Heart right ventricle (tissue), 16 donors: ENCODE measurements around the gene KCNH6. TPM values are rescaled to one million over a fixed set of nuclear protein-coding genes. Genes with fewer than 3 reads are reported as not detected.

Experiments
- ATAC-seq, 8 donors: fragments of 200-7000 bp; cut with Tn5 transposase; one replicate each; pipeline ENCODE4 v1.9.1; 2020; ENCODE audit warnings: mild to moderate bottlenecking in 8 of 8, moderate library complexity in 8 of 8, moderate number of reproducible peaks in 1 of 8
- DNase-seq, 2 donors: peaks; one replicate each; pipeline ENCODE4 v3.0.0-alpha.2; 2020
- H3K27ac ChIP-seq, 10 donors: fragments of 200-600 bp; sonication (generic) in 2 of 10; one replicate each; pipeline versions ENCODE4 v1.5.0 to v1.8.0; 2020 to 2022; ENCODE audit warnings: mild to moderate bottlenecking in 3 of 10
- H3K27me3 ChIP-seq, 7 donors: fragments of 200-600 bp; one replicate each; pipeline ENCODE4 v1.8.0; 2021 to 2022; ENCODE audit warnings: mild to moderate bottlenecking in 2 of 7
- H3K36me3 ChIP-seq, 9 donors: fragments of 200-600 bp; sonication (generic) in 1 of 9; one replicate each; pipeline versions ENCODE4 v1.5.0 to v1.8.0; 2020 to 2022; ENCODE audit warnings: mild to moderate bottlenecking in 2 of 9
- H3K4me1 ChIP-seq, 9 donors: fragments of 200-600 bp; sonication (generic) in 1 of 9; one replicate each; pipeline versions ENCODE4 v1.5.0 to v1.8.0; 2020 to 2022; ENCODE audit warnings: mild to moderate bottlenecking in 4 of 9
- H3K4me3 ChIP-seq, 10 donors: fragments of 200-600 bp; sonication (generic) in 2 of 10; one replicate each; pipeline versions ENCODE4 v1.5.0 to v1.8.0; 2020 to 2022; ENCODE audit warnings: mild to moderate bottlenecking in 7 of 10, moderate library complexity in 2 of 10
- H3K9me3 ChIP-seq, 11 donors: fragments of 200-600 bp in 10 of 11; sonication (generic) in 2 of 11; one replicate each; pipeline versions ENCODE4 v1.5.0 to v1.8.0; 2013 to 2022; ENCODE audit warnings: mild to moderate bottlenecking in 2 of 11, control low read depth in 1 of 11, moderate library complexity in 1 of 11
- WGBS, 2 donors: extraction: QIAGEN DNeasy Blood & Tissue Kit; methylation state at CpG; one replicate each; pipeline ENCODE4 v1.1.7; 2013; ENCODE audit warnings: inconsistent platforms in 1 of 2; 5-methylcytosine and 5-hydroxymethylcytosine counted together
- intact Hi-C, 10 donors: fragments of 100-400 bp; cut with DNase I; formaldehyde crosslinking; loops; one replicate each; pipeline versions ENCODE4 v1.11.1 to v1.14.2; 2022
- polyA plus RNA-seq, 2 donors: library from polyadenylated mRNA; stranded (reverse); fragments of 200-250 nt; gene quantifications; one replicate each; pipeline ENCODE4 v1.2.3, GENCODE V29; 2013
- total RNA-seq, 10 donors: library from RNA; stranded (reverse); fragmentation: NEBNext Ultra II Directional in 3 of 10; extraction: Animal tissue kit (Norgen Biotek cat#: 25700) in 3 of 10; gene quantifications; one replicate each; pipeline versions ENCODE4 v1.2.1 to v1.2.4, GENCODE V29; 2021 to 2023
- TF ChIP-seq, protein P1 (sequence below), 9 donors: fragments of 200-600 bp; sonication (generic) in 2 of 9; IDR thresholded peaks; one replicate each; pipeline versions ENCODE4 v1.5.0 to v1.8.0; 2021 to 2022; ENCODE audit warnings: antibody characterized with exemption in 9 of 9, mild to moderate bottlenecking in 5 of 9, moderate library complexity in 1 of 9
- donor health status: Arrhythmogenic right ventricular cardiomyopathy.
- donor health status: ischemic (EF 13 %, LVEDD 7.1; RV severe dilation, severe dysfunction).
- donor health status: healthy with polysubstance abuse.
- donor health status: DM: no; HTN: yes; CAD: no.
- donor health status: DM: no; HTN: no; CAD: no.
- donor health status: ischemic (EF 25% LVEDD 6.9; RV normal size, moderate dysfunction).
- donor health status: ischemic (EF 25% LVEDD 5.7; RV mildly dilated, moderate dysfunction).
- donor health status: healthy.
- donor health status: DM: yes; HTN: yes; CAD: no.
- donor health status: Ischemic cardiomyopathy.
- donor health status: ischemic (EF 35%, LVEDD 5.7; RV mildly dilated, moderate dysfunction).
- donor health status: nonischemic (EF 11% LVEDD 7.7; RV severe dilation, severe dysfunction).
- donor health status: DM: yes; HTN: yes; CAD: no.
- donor health status: PGD.
- donor health status: ischemic (EF 29% LVEDD 5.4; RV normal size, mild dysfunction).
- donor health status: nonischemic (EF 23%, LVEDD 6.1; RV moderate dilation, normal function).

The KCNH6 gene
- total and polyA plus RNA-seq, 12 donors = 0.11 TPM; not detected in 11

DNA sequence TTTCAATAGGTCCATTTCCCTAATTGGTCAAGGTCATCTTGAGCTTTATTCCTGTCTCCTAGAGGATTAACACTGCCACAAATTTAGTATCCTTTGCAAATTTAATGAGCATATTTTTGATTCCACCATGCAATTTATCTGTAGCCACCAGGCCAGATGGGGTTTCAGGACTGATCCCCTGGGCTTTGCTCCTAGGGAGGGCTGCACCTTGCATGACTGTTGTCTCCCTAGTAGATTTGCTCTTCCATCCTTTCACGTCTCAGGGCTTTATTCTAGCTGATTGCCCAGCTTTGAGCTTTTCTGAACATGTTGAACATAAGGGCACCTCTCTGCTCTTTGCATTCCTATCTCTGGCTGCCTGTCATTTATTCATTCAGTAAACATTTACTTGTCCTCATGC, 7.7 kb upstream of the KCNH6 start:
- Histone ChIP-seq H3K4me3 (no peak overlapping the region), H3K4me1 (no peaks in the 10 kb centered on the region), H3K27me3 (peaks cover 0 to 14% (median 0%) of the 10 kb centered on the region in 7 donors), H3K36me3 (no peaks in the 10 kb centered on the region), H3K9me3 (no peaks in the 10 kb centered on the region), H3K27ac (no peak overlapping the region)
- no peak for ATAC-seq
- no peak for DNase-seq
- WGBS, 2 donors = 48 to 77% methylated on average over 1 of the region's 1 CpG
- TF ChIP-seq, protein P1, sequence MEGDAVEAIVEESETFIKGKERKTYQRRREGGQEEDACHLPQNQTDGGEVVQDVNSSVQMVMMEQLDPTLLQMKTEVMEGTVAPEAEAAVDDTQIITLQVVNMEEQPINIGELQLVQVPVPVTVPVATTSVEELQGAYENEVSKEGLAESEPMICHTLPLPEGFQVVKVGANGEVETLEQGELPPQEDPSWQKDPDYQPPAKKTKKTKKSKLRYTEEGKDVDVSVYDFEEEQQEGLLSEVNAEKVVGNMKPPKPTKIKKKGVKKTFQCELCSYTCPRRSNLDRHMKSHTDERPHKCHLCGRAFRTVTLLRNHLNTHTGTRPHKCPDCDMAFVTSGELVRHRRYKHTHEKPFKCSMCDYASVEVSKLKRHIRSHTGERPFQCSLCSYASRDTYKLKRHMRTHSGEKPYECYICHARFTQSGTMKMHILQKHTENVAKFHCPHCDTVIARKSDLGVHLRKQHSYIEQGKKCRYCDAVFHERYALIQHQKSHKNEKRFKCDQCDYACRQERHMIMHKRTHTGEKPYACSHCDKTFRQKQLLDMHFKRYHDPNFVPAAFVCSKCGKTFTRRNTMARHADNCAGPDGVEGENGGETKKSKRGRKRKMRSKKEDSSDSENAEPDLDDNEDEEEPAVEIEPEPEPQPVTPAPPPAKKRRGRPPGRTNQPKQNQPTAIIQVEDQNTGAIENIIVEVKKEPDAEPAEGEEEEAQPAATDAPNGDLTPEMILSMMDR (IDR thresholded peaks at IDR 0.05) = no peak
- intact Hi-C loops = no loop called here

DNA sequence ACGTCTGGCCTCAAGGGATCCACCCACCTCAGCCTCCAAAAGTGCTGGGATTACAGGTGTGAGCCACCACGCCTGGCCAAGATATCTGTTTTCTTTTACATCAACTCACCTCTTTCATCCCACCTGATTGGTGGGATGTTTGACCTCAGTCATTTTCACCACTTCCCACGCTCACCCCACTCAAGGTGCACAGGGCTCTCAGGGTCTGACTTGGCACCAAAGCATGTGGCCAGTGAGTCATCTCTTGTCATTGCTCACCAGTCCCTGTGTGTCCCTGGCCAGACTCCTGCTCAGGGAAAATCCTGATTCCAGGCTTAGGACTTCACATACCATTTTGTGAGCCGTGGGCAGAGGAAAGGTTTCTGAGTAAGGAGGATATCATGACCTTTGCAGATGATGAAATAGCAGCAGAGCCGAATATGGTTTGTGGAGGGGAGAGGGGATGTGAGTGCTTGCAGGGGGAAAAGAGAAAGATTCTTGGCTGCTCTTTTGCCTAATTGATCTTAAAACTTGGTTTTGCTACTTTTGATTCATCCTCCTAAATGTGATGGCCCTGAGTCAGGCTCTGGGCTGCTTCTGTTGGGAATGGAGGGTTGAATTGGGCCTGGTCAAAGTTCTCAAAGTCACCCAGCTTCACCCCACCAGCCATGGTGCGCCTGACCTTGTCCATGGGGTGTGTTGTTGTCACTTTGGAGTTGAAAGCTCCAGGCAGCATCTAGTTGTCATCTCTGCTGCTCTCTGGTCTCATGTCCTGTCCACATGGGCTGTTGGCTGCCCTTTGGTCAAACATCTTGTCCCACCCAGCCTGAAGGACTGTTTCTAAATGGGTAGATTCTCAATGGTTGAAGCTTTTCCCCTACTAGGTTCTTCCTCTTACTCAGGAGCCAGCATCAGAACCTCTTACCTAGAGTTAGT, 6.0 kb upstream of the KCNH6 start:
- ATAC-seq = no peak
- no peaks in the 10 kb centered on the region for H3K4me1 ChIP-seq
- H3K27ac ChIP-seq = no peak overlapping the region
- H3K4me3 ChIP-seq = no peak overlapping the region
- WGBS, 2 donors = 70 to 72% methylated on average over 6 of the region's 6 CpGs
- TF ChIP-seq, protein P1 (IDR thresholded peaks at IDR 0.05) = no peak
- intact Hi-C loops = no loop called here
- H3K36me3 ChIP-seq = no peaks in the 10 kb centered on the region
- no peak for DNase-seq
- H3K9me3 ChIP-seq = no peaks in the 10 kb centered on the region
- peaks cover 0 to 14% (median 0%) of the 10 kb centered on the region in 7 donors for H3K27me3 ChIP-seq

DNA sequence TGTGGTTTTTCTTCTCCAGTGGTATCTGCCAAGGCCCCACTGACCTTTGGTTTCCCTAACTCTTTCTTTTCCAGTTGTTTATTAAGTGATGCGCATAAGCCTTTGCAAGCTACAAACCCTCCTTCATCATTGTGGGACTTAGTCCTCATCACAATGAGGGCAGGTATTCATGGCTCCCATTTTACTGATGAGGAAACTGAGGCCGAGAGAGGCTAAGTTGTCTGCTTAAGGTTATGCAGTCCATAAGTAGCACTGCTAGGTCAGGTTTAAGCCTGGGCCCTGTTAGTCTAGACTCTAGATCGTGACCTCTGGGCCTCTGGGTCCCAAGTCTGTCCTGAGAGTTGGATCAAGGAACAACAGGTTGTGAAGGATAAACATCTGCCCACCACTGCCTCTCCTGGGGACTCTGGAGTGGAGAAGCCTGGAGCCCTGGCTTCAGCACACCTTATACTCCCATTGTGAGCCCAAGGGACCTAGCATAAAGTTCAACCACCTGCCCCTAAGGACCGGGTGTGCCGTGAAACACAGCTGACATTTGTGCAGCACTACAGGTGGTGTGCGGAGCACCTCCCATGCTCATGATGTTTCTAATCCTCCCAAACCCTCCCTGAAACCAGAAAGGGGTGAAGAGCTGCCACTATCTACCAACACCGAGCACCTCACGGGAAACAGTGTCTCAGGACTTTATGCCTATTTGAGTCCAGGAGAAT, 5.2 kb upstream of the KCNH6 start:
- WGBS, 2 donors = 74 to 77% methylated on average over 8 of the region's 8 CpGs
- H3K27me3 ChIP-seq = peaks cover 0 to 19% (median 0%) of the 10 kb centered on the region in 7 donors
- H3K27ac ChIP-seq = no peak overlapping the region
- no peaks in the 10 kb centered on the region for H3K9me3 ChIP-seq
- H3K4me3 ChIP-seq = no peak overlapping the region
- ATAC-seq (no peak), DNase-seq (no peak)
- intact Hi-C loops = no loop called here
- TF ChIP-seq, protein P1 (IDR thresholded peaks at IDR 0.05) = no peak
- H3K4me1 ChIP-seq = no peaks in the 10 kb centered on the region
- H3K36me3 ChIP-seq = no peaks in the 10 kb centered on the region

DNA sequence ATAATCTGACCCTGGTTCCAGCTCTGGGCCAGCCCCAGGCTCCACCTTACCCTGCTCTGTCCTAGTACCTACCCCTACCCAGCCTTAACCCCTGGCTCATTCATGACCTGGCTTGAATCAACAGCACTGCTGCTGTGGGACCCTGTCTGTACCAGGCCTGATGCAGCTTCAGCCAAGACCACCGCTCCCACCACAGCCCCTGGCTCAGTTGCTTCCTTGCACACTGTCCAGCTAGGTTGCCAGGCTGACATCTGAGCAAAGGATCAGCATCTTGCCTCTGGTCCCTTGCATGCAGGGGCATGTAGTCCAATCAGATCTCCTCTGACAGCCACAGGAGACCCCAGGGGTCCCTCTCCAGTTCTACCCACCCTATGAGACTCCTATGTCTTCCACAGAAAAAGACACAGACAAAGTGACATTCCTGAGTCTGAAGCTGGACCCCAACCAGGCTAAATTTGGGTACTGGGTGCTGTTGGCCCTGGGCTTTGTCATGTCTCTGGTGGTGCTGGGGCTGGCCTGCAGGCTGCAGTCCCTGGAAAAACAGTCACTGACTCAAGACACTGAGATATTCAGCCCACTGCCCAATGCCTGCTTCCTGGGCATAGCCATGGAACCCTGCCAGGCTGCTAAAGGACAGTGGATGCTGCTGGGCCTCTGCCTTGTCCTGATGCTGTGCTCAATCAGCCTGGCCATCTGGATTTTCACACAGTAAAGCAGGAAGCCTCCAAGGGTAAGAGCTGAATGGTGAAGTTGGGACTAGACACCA, 3.9 kb upstream of the KCNH6 start:
- no peak for ATAC-seq

More for the DNA sequence above, 3.9 kb upstream of the KCNH6 start:
- no peak overlapping the region for H3K27ac ChIP-seq
- intact Hi-C loops = no loop called here
- peaks cover 0 to 3% (median 0%) of the 10 kb centered on the region in 9 donors for H3K4me1 ChIP-seq
- no peaks in the 10 kb centered on the region for H3K36me3 ChIP-seq
- no peaks in the 10 kb centered on the region for H3K9me3 ChIP-seq
- WGBS, 2 donors = 66 to 78% methylated on average over 1 of the region's 1 CpG
- no peak for DNase-seq
- H3K27me3 ChIP-seq = peaks cover 0 to 26% (median 0%) of the 10 kb centered on the region in 7 donors
- TF ChIP-seq, protein P1 (IDR thresholded peaks at IDR 0.05) = no peak
- H3K4me3 ChIP-seq = no peak overlapping the region
